ENCODE measurements around the gene PLA2G1B. TPM values are rescaled to one million over a fixed set of nuclear protein-coding genes. Genes with fewer than 3 reads are reported as not detected.

PLA2G1B gene
- total and polyA plus RNA-seq, 2 of the 13 experiments (the other 11 are each of a cell fraction or from before 2014, with no cell fraction given) = 0.33 to 1.4 TPM

DNA sequence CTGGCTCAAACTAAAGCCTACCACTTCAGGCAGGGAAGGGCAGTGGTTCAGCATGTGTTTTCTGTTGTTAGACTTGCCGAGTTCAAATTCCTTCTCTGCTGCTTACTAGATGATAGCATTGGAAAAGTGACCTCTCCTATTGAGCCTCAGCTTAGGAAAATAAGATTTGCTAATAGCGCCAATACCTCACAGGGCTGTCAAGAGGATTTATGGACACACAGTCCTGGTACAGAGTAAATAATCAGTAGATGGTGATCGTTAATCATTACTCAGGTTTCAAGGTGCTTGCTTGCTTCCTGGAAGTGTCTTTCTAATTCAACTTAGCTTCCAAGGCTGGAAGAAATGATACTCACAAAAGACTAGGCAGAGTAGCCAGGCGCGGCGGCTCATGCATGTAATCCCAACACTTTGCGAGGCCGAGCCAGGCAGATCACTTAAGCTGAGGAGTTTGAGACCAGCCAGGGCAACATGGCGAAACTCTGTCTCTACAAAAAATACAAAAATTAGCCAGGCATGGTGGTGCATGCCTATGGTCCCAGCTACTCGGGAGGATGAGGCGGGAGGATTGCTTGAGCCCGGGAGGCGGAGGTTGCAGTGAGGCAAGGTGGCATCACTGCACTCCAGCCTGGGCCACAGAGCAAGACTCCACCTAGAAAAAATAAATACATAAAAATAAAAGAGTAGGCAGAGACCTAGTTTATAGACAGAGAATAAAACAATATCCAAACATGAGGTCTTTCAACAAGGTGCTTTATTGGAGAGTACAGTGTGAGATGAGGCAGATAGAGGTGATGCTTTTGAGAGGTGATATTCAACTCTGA is 6.0 kb downstream of the PLA2G1B start (continued):
- TF ChIP-seq, protein P1, sequence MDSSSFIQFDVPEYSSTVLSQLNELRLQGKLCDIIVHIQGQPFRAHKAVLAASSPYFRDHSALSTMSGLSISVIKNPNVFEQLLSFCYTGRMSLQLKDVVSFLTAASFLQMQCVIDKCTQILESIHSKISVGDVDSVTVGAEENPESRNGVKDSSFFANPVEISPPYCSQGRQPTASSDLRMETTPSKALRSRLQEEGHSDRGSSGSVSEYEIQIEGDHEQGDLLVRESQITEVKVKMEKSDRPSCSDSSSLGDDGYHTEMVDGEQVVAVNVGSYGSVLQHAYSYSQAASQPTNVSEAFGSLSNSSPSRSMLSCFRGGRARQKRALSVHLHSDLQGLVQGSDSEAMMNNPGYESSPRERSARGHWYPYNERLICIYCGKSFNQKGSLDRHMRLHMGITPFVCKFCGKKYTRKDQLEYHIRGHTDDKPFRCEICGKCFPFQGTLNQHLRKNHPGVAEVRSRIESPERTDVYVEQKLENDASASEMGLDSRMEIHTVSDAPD (CRISPR knock-in tag; IDR thresholded peaks at IDR 0.05) = peak; percentile 51; the same call in 1 of the 2 replicates
- no peak for TF ChIP-seq NFE2L2 (IDR thresholded peaks at IDR 0.05; ENCODE audit: low read length)
- peak; percentile 82; the same call in 1 of the 2 replicates for TF ChIP-seq PHF21A (CRISPR knock-in tag; IDR thresholded peaks at IDR 0.05)
- no peak for TF ChIP-seq RXRA (CRISPR knock-in tag; IDR thresholded peaks at IDR 0.05)
- TF ChIP-seq, protein P2, sequence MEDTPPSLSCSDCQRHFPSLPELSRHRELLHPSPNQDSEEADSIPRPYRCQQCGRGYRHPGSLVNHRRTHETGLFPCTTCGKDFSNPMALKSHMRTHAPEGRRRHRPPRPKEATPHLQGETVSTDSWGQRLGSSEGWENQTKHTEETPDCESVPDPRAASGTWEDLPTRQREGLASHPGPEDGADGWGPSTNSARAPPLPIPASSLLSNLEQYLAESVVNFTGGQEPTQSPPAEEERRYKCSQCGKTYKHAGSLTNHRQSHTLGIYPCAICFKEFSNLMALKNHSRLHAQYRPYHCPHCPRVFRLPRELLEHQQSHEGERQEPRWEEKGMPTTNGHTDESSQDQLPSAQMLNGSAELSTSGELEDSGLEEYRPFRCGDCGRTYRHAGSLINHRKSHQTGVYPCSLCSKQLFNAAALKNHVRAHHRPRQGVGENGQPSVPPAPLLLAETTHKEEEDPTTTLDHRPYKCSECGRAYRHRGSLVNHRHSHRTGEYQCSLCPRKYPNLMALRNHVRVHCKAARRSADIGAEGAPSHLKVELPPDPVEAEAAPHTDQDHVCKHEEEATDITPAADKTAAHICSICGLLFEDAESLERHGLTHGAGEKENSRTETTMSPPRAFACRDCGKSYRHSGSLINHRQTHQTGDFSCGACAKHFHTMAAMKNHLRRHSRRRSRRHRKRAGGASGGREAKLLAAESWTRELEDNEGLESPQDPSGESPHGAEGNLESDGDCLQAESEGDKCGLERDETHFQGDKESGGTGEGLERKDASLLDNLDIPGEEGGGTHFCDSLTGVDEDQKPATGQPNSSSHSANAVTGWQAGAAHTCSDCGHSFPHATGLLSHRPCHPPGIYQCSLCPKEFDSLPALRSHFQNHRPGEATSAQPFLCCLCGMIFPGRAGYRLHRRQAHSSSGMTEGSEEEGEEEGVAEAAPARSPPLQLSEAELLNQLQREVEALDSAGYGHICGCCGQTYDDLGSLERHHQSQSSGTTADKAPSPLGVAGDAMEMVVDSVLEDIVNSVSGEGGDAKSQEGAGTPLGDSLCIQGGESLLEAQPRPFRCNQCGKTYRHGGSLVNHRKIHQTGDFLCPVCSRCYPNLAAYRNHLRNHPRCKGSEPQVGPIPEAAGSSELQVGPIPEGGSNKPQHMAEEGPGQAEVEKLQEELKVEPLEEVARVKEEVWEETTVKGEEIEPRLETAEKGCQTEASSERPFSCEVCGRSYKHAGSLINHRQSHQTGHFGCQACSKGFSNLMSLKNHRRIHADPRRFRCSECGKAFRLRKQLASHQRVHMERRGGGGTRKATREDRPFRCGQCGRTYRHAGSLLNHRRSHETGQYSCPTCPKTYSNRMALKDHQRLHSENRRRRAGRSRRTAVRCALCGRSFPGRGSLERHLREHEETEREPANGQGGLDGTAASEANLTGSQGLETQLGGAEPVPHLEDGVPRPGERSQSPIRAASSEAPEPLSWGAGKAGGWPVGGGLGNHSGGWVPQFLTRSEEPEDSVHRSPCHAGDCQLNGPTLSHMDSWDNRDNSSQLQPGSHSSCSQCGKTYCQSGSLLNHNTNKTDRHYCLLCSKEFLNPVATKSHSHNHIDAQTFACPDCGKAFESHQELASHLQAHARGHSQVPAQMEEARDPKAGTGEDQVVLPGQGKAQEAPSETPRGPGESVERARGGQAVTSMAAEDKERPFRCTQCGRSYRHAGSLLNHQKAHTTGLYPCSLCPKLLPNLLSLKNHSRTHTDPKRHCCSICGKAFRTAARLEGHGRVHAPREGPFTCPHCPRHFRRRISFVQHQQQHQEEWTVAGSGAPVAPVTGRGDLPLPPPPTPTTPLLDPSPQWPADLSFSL (CRISPR knock-in tag; IDR thresholded peaks at IDR 0.05) = no peak
- TF ChIP-seq ZNF317 (CRISPR knock-in tag; IDR thresholded peaks at IDR 0.05) = peak; percentile 96
- TF ChIP-seq ZNF343 (CRISPR knock-in tag; IDR thresholded peaks at IDR 0.05) = no peak
- no peak for TF ChIP-seq ZBTB7B (CRISPR knock-in tag; IDR thresholded peaks at IDR 0.05)
- TF ChIP-seq NKX3-1 (CRISPR knock-in tag; IDR thresholded peaks at IDR 0.05) = peak; percentile 60; the same call in 1 of the 2 replicates
- TF ChIP-seq, protein P3, sequence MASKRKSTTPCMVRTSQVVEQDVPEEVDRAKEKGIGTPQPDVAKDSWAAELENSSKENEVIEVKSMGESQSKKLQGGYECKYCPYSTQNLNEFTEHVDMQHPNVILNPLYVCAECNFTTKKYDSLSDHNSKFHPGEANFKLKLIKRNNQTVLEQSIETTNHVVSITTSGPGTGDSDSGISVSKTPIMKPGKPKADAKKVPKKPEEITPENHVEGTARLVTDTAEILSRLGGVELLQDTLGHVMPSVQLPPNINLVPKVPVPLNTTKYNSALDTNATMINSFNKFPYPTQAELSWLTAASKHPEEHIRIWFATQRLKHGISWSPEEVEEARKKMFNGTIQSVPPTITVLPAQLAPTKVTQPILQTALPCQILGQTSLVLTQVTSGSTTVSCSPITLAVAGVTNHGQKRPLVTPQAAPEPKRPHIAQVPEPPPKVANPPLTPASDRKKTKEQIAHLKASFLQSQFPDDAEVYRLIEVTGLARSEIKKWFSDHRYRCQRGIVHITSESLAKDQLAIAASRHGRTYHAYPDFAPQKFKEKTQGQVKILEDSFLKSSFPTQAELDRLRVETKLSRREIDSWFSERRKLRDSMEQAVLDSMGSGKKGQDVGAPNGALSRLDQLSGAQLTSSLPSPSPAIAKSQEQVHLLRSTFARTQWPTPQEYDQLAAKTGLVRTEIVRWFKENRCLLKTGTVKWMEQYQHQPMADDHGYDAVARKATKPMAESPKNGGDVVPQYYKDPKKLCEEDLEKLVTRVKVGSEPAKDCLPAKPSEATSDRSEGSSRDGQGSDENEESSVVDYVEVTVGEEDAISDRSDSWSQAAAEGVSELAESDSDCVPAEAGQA (IDR thresholded peaks at IDR 0.05; ENCODE audit: low read depth) = no peak
- TF ChIP-seq, protein P3 (CRISPR knock-in tag; IDR thresholded peaks at IDR 0.05; ENCODE audit: borderline replicate concordance) = no peak
- TF ChIP-seq, protein P4, sequence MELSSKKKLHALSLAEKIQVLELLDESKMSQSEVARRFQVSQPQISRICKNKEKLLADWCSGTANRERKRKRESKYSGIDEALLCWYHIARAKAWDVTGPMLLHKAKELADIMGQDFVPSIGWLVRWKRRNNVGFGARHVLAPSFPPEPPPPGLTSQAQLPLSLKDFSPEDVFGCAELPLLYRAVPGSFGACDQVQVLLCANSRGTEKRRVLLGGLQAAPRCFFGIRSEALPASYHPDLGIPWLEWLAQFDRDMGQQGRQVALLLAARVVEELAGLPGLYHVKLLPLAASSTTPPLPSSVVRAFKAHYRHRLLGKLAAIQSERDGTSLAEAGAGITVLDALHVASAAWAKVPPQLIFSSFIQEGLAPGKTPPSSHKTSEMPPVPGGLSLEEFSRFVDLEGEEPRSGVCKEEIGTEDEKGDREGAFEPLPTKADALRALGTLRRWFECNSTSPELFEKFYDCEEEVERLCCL (CRISPR knock-in tag; IDR thresholded peaks at IDR 0.05; ENCODE audit: borderline replicate concordance) = no peak
- TF ChIP-seq ARNT2 (CRISPR knock-in tag; IDR thresholded peaks at IDR 0.05; ENCODE audit: low read depth) = no peak
- TF ChIP-seq HCFC1 (IDR thresholded peaks at IDR 0.05; ENCODE audit: low read depth, low read length) = no peak
